Measurements from ENCODE around the gene RBM43.

Gene RBM43

DNA sequence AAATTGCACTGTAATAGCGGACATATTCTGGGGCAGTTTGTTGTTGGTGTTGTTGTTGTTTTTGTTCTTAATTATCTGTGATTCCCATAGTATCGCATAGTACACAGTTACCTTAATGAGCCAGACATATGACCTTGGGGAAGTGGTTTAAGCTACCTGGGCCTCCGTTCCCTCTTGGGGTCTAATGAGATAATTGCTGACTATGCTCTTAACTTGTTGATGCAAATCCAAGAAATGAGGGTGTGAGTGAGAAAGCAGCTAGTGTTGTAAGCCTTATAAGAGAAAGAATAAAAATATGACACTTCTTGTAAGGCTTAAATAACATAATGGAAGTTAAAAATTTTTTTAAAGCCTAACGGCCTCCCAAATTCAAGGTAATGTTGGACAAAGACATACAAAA lies 20.7 kb upstream of the RBM43 start:
- no peak for TF ChIP-seq CTCF (IDR thresholded peaks at IDR 0.05; ENCODE audit: low read depth, low read length)
- DNase-seq (ENCODE audit: extremely low read depth, low read depth): no peak

DNA sequence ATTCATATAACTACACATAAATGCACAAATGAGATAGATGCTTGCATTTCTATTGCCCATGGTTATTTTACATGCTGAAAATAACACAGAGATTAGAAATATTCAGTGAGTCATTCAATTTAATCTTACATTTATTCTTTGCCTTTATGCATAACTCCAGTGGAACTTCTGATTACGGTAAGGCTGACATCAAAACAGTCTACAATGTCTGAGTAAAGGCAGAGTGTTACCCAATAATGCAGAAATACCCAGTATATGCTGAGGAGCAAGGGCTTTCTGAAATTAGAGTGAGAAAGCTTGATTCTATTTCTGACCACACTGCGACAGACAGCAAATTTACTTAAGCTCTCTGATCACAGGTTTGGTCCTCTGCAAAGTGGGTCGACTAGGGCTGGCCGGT lies 18.6 kb upstream of the RBM43 start:
- TF ChIP-seq CTCF (IDR thresholded peaks at IDR 0.05; ENCODE audit: low read depth, low read length): no peak
- no peak for DNase-seq (ENCODE audit: extremely low read depth, low read depth)

- DNase-seq (ENCODE audit: extremely low read depth, low read depth): no peak
- TF ChIP-seq CTCF (IDR thresholded peaks at IDR 0.05; ENCODE audit: low read depth, low read length): no peak
Measured at GRCh38 chr2:151278487-151278886, 16.8 kb upstream of the RBM43 start.

- no peak for TF ChIP-seq CTCF (IDR thresholded peaks at IDR 0.05; ENCODE audit: low read depth, low read length)
- DNase-seq (ENCODE audit: extremely low read depth, low read depth): no peak
Measured at GRCh38 chr2:151277067-151277466, 15.4 kb upstream of the RBM43 start.

DNA sequence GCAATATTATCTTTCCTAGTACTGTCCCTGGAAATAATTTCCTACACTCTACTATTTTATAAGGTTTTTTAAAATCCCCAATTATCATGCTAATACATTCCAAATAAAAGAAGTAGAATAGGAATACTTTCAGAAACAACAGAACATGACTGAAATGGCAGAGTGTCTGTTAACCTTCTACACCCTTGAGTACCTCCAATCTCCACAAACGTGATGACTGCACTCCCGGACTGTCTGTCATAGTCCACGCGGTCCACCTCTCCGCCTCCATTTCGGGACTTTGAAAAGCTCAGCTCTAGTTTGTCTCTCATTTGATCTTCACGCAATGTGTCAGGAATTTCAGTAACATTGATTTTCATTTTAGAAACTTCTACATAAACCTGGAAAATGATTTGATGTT lies 13.6 kb upstream of the RBM43 start:
- no peak for DNase-seq (ENCODE audit: extremely low read depth, low read depth)
- TF ChIP-seq CTCF (IDR thresholded peaks at IDR 0.05; ENCODE audit: low read depth, low read length): no peak

DNA sequence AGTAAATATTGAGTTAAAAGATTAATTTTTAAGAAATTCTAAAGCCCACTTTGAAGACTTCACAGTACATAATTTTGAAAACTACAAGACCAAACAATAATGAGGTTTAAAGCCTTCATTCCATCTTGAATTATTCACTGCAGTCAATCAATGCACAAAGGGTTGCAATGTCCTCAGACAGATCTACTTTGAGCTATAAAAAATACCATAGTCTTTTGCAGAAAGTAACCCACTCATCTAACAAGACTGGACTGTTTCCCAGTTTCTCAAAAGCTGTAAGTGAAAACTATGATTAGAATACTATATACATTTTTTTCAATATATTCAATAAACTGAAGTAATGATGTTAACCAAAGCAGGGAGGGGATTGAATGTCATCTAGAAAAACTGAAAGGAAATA lies 10.2 kb upstream of the RBM43 start:
- TF ChIP-seq CTCF (IDR thresholded peaks at IDR 0.05; ENCODE audit: low read depth, low read length): no peak
- no peak for DNase-seq (ENCODE audit: extremely low read depth, low read depth)

- no peak for DNase-seq (ENCODE audit: extremely low read depth, low read depth)
- no peak for TF ChIP-seq CTCF (IDR thresholded peaks at IDR 0.05; ENCODE audit: low read depth, low read length)
Measured at GRCh38 chr2:151269798-151270568, 8.3 kb upstream of the RBM43 start.

Measured in AG09319 (cell line).